ENCODE measurements around the gene IFNA8.

- TF ChIP-seq POLR2A (IDR thresholded peaks at IDR 0.05; ENCODE audit: low read length) (no peak), GATA1 (IDR thresholded peaks at IDR 0.05; ENCODE audit: low read depth, low read length) (no peak)
These were observed 6.3 kb upstream of the IFNA8 start for GRCh38 chr9:21402386-21403251.
